Islet precursor cell (in vitro differentiated cells): ENCODE data around the gene RAI1.

Experiments used
- DNase-seq: peaks from one replicate; pipeline ENCODE4 v3.0.0-alpha.2; 2018

The RAI1 gene

GRCh38 chr17:17789828-17790636 is 108.8 kb downstream of the RAI1 start:
- no peak for DNase-seq

DNA sequence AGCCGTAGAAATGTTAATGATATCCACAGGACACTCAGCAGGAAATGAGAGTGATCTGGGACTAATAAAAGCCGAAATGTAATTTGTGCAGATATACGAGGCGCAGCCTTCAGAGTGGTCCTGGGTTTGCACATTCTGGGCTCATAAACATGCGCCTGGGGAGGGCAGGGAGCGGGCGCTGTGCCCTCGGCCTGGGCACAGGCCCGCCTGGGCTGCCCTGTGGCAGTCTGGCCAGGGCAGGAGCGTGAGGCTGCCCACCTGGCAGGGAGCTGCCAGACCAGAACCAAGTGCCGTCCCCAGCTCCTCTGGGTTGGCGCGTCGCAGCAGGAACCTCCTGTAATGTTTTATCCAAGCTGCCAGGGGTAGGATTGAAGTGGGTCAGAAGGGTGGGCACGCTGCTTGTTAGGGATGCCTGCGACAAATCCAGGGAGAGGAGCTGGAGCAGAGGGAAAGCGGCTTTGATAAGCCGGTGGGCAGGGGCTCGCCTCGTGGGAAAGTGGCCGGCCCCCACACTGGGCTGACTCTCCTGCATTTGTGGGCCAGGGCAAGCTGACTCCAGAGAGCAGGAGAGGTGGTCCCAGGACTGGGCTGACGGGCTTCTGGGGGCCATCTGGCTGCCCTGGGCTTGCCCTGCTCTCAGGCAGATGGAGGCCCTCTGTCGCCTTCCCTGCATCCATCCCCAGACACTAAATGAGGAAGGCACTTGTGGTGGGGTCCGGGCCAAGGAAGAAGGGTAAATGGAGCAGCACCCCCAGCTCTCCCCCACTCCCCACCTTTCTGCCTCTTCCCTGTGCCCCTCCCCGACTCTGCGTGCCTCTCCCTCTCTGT is 109.6 kb downstream of the RAI1 start:
- no peak for DNase-seq

GRCh38 chr17:17792037-17792550 is 110.8 kb downstream of the RAI1 start:
- DNase-seq = no peak

DNA sequence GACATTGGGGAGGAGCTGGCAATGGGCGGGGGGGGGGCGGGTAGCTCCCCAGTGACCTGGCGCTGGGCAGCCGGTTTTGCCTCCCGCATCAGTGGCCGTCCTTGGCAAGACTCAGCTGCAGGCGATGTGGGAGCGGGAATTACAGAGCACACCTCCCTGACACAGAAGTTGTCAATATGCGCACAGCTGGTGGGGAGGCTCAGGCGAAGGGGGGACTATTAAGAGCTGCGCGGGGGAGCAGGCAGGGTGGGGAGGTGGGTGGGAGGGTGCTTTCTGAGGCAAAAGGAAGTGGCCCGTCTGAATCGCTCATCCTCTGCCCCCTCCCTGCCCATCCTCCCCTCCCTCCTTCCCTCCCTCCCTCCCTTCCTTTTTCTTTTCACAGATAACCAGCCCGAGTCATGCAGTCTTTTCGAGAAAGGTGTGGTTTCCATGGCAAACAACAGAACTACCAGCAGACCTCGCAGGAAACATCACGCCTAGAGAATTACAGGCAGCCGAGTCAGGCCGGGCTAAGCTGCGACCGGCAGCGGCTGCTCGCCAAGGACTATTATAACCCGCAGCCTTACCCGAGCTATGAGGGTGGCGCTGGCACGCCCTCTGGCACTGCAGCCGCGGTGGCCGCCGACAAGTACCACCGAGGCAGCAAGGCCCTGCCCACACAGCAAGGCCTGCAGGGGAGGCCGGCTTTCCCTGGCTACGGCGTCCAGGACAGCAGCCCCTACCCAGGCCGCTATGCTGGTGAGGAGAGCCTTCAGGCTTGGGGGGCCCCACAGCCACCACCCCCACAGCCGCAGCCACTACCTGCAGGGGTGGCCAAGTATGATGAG is 111.5 kb downstream of the RAI1 start:
- DNase-seq = peak; percentile 84

DNA sequence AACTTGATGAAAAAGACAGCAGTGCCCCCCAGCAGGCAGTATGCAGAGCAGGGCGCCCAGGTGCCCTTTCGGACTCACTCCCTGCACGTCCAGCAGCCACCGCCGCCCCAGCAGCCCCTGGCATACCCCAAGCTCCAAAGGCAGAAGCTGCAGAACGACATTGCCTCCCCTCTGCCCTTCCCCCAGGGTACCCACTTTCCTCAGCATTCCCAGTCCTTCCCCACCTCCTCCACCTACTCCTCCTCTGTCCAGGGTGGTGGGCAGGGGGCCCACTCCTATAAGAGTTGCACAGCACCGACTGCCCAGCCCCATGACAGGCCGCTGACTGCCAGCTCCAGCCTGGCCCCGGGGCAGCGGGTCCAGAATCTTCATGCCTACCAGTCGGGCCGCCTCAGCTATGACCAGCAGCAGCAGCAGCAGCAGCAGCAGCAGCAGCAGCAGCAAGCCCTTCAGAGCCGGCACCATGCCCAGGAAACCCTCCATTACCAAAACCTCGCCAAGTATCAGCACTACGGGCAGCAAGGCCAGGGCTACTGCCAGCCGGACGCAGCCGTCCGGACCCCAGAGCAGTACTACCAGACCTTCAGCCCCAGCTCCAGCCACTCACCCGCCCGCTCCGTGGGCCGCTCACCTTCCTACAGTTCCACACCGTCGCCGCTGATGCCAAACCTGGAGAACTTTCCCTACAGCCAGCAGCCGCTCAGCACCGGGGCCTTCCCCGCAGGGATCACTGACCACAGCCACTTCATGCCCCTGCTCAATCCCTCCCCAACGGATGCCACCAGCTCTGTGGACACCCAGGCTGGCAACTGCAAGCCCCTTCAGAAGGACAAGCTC is 112.3 kb downstream of the RAI1 start:
- no peak for DNase-seq

- no peak for DNase-seq
Observed at GRCh38 chr17:17794382-17794781, 113.1 kb downstream of the RAI1 start.

DNA sequence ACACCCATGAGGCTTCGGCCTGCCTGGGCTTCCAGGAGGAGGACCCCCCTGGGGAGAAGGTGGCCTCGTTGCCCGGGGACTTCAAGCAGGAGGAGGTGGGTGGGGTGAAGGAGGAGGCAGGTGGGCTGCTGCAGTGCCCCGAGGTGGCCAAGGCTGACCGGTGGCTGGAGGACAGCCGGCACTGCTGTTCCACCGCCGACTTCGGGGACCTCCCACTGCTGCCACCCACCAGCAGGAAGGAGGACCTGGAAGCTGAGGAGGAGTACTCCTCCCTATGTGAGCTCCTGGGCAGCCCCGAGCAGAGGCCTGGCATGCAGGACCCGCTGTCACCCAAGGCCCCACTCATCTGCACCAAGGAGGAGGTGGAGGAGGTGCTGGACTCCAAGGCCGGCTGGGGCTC is 114.0 kb downstream of the RAI1 start:
- DNase-seq = no peak

DNA sequence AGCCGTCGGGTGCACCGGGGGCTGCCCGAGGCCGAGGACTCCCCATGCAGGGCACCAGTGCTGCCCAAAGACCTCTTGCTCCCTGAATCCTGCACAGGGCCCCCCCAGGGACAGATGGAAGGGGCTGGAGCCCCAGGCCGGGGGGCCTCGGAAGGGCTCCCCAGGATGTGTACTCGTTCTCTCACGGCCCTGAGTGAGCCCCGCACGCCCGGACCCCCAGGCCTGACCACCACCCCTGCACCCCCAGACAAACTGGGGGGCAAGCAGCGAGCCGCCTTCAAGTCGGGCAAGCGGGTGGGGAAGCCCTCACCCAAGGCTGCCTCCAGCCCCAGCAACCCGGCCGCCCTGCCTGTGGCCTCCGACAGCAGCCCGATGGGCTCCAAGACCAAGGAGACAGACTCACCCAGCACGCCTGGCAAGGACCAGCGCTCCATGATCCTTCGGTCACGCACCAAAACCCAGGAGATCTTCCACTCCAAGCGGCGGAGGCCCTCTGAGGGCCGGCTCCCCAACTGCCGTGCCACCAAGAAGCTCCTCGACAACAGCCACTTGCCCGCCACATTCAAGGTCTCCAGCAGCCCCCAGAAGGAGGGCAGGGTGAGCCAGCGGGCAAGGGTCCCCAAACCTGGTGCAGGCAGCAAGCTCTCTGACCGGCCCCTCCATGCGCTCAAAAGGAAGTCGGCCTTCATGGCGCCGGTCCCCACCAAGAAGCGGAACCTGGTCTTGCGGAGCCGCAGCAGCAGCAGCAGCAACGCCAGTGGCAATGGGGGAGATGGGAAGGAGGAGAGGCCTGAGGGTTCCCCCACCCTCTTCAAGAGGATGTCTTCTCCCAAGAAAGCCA is 114.9 kb downstream of the RAI1 start:
- no peak for DNase-seq

DNA sequence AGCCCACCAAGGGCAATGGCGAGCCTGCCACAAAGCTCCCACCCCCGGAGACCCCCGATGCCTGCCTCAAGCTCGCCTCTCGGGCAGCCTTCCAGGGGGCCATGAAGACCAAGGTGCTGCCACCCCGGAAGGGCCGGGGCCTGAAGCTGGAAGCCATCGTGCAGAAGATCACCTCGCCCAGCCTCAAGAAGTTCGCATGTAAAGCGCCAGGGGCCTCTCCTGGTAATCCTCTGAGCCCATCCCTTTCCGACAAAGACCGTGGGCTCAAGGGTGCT is 115.5 kb downstream of the RAI1 start:
- no peak for DNase-seq

DNA sequence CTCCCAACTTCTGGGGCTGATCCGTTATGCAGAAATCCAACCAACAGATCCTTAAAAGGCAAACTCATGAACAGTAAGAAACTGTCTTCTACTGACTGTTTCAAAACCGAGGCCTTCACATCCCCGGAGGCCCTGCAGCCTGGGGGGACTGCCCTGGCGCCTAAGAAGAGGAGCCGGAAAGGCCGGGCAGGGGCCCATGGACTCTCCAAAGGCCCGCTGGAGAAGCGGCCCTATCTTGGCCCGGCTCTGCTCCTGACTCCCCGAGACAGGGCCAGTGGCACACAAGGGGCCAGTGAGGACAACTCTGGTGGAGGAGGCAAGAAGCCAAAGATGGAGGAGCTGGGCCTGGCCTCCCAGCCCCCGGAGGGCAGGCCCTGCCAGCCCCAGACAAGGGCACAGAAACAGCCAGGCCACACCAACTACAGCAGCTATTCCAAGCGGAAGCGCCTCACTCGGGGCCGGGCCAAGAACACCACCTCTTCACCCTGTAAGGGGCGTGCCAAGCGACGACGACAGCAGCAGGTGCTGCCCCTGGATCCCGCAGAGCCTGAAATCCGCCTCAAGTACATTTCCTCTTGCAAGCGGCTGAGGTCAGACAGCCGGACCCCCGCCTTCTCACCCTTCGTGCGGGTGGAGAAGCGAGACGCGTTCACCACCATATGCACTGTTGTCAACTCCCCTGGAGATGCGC is 116.0 kb downstream of the RAI1 start:
- no peak for DNase-seq

DNA sequence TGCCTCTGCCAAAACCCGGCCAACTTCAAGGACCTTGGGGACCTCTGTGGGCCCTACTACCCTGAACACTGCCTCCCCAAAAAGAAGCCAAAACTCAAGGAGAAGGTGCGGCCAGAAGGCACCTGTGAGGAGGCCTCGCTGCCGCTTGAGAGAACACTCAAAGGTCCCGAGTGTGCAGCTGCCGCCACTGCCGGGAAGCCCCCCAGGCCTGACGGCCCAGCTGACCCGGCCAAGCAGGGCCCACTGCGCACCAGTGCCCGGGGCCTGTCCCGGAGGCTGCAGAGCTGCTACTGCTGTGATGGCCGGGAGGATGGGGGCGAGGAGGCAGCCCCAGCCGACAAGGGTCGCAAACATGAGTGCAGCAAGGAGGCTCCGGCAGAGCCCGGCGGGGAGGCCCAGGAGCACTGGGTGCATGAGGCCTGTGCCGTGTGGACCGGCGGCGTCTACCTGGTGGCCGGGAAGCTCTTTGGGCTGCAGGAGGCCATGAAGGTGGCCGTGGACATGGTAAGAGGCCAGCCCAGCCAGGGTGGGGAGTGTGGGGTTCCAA is 116.8 kb downstream of the RAI1 start:
- no peak for DNase-seq

DNA sequence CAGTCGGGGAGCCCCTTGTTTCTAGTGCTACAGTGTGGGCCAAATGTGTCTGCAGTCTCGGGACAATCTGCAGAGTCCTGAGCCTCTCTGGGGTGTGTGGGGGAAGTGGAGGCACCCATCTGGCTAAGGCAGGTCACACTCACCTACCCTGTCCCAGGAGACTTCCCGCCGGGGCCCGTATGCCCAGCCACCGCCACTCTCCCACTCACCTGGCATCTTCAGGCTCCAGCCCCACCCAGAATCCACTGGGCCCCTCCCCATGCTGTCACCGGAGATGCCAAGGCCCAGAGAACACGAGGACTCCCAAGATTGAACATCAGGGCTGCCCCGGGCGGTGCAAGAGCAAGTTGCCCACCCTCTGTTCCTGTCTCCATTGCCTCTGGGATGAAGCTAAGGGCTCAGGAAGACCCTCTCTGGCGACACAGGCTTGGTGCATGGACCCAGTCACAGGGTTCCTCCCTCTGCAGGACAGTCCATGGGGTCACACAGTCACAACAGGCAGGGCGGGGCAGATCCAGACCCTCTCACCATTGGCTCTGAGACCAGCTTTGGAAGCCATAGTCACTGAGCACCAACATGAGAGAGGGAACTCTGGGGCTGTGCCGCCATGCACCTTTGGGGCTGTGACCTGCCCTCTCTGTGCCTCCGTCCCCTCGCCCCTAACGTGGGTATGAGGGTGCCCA is 117.5 kb downstream of the RAI1 start:
- no peak for DNase-seq

DNA sequence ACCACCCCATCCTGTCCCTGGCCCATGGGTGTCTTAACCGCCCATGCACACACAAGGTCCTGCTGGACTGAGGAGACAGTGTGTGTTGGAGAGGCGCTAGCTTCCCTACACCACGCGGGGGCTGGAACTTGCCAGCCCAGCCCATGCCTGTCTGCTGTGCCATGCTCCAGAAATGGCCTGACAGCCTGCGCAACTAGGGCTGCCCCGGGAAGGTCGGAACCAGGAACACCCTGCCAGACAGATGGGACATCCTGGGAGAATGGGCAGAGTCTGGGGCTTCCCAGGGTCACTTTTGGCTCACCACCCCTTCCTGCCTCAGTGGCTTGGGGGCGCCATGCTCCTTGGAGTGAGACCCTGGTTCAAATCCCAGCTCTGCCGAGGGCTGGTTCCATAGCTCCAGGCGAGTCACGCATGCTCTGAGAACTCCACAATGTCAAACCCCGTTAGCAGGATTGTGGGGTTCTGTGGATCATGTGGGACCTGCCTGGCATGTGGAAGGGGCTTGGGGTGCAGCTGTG is 119.3 kb downstream of the RAI1 start:
- no peak for DNase-seq

- no peak for DNase-seq
Observed at GRCh38 chr17:17801800-17802481, 120.7 kb downstream of the RAI1 start.

GRCh38 chr17:17804007-17804406 is 122.7 kb downstream of the RAI1 start:
- DNase-seq = no peak

DNA sequence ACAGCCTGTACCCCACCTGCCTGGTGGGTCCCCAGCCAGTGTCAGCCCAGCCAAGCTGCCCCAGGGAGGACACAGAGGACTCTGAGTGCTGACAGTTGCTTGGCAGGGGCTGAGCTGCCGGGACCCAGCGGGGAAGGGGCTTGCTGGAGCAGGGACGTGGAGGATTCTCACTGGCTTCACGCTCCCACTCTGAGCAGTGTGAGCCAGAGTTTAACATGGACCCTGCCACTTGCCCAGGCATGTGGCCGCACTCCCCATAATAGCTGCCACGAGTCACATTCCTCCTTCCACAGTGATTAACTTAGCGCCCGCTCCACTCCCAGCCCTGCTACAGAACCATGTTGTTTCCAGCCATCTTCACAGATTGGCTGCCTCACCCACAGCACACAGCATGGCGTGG is 124.3 kb downstream of the RAI1 start:
- no peak for DNase-seq

- DNase-seq = no peak
Observed at GRCh38 chr17:17806035-17806434, 124.8 kb downstream of the RAI1 start.

- DNase-seq = no peak
Observed at GRCh38 chr17:17806611-17807274, 125.5 kb downstream of the RAI1 start.
